DMS 273 (cell line): Measurements from ENCODE around the gene PTGDS.
A peak's percentile ranks its signal among the peaks of the same experiment; 100 is the strongest.

ENCODE experiments used
- DNase-seq: peaks from one replicate; lab custom pipeline; 2025; ENCODE audit not compliant: unreplicated experiment; lab: John Stamatoyannopoulos, UW

The PTGDS gene

DNA sequence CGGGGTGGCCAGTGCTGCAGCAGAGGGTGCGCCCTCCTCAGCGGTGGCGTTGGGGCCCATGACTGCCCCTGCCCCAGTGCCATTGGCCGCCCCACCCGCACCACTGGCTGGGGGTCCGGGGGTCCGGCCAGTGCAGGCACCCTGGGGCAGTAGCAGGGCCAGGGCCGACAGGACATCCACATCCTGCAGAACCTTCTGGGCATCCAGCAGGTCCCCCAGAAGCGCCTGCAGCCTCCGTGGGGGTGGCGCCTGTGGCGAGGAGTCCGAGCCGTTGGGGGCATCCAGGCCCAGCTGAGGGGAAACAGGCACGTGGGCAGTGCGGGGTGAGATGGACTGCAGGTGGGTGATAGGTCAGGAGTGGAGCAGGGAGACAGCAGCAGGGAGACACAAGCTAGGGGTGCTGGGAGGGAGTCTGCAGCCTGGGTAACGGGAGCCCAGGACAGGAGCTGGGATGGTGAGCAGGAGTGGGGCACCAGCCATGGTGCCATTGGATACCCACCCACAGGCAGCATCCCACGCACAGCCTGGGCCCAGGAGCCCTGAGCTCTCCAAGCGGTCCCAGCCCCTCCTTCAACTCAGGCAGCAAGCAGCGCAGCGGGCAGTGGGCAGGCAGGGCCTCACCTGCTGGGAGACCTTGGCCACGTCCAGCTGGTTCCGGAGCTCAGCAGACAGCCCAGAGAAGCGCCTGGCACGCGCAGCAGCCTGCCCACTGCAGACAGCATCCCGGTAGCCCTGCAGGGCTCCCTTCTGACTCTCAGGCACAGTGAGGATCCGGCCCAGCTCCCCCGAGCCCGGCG is 43.7 kb downstream of the PTGDS start:
- DNase-seq = no peak

DNA sequence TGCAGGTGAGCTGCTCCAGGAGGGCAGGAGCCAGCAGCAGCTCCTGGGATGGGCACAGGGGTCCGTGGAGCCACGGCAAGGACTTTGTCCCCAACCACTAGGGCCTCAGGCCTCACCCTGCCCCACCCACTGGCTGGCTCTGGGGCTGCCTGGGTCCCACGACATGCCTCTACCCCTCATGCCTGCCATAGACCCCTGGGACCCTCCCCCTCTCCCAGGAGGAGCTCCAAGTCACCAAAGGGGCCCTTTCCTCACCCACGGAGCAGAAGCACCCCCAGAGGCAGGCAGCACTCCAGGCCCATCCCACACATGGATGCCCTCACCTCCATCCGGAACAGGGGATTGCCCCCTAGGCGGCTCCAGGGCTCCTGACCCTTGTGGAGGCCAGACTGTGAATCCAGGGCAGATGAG is 44.3 kb downstream of the PTGDS start:
- no peak for DNase-seq

DNA sequence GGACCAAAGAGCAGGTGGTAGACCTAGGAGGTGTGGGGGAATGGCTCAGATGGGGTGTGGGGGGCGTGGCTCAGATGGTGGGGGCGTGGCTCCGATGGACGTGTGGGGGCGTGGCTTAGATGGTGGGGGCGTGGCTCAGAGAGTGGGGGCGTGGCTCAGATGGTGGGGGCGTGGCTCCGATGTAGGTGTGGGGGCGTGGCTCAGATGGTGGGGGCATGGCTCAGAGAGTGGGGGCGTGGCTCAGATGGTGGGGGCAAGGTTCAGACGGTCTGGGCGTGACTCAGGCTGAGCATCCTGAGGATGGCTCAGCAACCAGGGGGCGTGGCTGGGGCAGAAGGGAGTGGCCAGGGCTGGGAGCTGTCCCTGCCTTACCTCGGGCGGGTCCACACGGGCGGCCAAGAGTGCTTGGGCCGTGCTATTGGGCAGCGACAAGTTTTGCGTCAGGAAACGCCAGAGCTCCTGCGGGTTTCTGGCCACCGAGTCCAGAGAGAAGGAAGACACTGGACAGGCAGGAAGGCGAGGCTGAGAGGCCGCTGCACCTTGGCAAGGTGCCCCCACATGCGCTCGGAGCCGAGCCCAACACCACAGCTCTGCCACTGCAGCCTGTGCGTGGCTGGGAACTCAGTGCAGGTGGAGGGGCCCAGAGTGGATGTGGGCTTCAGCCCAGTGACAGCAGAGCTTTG is 44.8 kb downstream of the PTGDS start:
- peak; percentile 63 for DNase-seq

GRCh38 chr9:137022662-137023008 is 45.3 kb downstream of the PTGDS start:
- no peak for DNase-seq

- DNase-seq = no peak
These were observed 45.9 kb downstream of the PTGDS start for GRCh38 chr9:137023157-137023556.

GRCh38 chr9:137023583-137023991 is 46.3 kb downstream of the PTGDS start:
- peak; percentile 38 for DNase-seq

DNA sequence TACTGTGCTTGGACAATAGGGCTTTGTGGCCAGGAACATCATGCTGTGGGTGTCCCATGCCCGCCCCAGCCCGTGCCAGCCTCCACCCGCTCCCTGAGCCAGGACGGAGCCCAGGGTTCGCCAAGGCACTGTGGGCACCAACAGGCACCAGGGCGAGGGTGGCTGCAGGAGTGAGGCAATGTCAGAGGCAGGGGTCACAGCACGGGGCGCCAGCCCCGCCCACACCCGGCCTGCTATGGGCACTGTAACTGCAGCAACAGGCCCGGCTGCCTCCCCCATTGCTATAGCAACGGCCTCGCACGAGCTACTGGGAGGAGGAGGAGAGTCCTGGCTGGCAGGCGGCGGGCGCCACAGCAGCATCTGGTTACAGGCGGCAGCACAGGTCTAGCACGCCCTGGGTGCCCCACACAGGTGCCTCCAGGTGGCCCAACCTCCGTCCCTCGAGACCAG is 48.2 kb downstream of the PTGDS start:
- DNase-seq = peak; percentile 94

DNA sequence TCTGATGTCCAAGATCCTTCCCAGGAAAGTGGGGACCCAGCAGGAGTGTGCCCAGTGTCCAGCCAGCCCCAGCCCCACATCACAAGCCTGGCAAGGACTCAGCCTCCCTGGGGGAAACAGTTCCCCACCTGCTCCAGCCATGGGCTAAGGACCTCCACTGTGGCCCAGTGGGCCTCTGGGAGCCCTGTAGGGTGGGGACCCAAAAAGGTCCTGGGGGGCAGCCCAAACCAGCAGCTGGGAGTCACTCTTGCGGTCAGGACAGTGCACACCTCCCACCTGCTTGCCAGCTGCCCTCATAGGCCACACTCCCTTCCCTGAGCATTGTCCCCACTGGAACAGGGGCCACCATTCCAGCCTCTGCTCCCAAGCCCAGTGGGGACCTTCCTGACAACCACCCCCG is 49.1 kb downstream of the PTGDS start:
- no peak for DNase-seq

- DNase-seq = peak; percentile 40
These were observed 49.5 kb downstream of the PTGDS start for GRCh38 chr9:137026828-137027227.

GRCh38 chr9:137027369-137028262 is 50.3 kb downstream of the PTGDS start, which contains the start of gene ABCA2:
ABCA2 (minus strand) TSS chr9:137028237; CDS start chr9:137028140, 97 bp downstream.
- peak; percentile 64 for DNase-seq

- DNase-seq = peak; percentile 84
These were observed 51.2 kb downstream of the PTGDS start for GRCh38 chr9:137028263-137029057.

- peak; percentile 75 for DNase-seq
These were observed 52.0 kb downstream of the PTGDS start for GRCh38 chr9:137029058-137029936.

- DNase-seq = no peak
These were observed 52.7 kb downstream of the PTGDS start for GRCh38 chr9:137030006-137030405.

DNA sequence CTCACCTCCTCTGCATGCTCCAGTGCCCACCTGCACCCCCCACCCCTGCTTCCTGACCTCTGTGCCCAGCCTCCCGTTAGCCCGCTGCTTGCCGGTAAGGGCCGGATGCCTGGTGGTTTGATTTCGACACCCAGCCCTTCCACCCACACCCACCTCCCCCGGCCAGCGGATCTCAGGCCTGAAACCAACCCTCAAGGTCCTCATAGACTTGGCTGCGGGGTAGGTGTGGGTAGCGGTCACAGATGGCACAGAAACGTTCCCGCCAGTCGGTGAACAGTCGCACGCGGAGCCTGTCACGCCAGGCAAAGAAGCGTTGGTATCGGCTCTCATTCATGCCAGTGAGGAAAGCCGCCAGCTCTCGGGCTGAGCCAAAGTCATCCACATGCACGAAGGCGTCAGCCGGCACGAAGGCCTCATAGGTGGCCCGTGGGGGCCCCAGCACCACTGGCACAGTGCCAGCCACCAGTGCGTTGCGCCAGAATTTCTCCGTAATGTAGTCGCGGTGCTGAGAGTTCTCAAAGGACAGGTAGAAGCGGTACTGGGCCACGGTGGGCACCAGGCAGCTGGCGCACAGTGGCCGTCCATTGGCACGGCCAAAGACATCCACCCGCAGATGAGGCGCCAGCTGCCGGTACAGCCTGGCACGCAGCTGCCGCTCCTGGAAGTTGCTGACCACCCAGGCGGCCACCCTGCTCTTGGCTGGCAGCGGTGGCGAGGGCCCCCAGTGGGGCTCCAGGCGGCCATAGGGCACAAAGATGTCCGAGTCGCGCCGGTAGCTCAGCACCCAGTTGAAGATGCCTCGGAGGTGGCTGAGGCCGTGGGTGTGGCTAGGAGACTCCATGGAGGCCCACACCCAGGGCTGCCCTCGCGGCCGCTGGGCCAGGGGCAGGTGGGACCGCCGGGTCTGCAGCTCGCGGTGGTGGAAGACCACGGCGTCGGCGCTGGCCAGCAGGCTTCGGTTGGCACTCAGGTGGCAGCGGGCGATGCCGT is 53.5 kb downstream of the PTGDS start:
- no peak for DNase-seq
